Stimulated activated CD4-positive, alpha-beta T cell treated with anti-CD3 and anti-CD28 coated beads, Interleukin-12 subunit alpha, Interleukin-12 subunit beta, amount 100 ng/mL, for 4 hours (primary cell): ENCODE results near the gene AADACL4.

Source experiments
- DNase-seq: peaks from one replicate; pipeline ENCODE4 v3.0.0-alpha.2; 2020

AADACL4 gene

DNA sequence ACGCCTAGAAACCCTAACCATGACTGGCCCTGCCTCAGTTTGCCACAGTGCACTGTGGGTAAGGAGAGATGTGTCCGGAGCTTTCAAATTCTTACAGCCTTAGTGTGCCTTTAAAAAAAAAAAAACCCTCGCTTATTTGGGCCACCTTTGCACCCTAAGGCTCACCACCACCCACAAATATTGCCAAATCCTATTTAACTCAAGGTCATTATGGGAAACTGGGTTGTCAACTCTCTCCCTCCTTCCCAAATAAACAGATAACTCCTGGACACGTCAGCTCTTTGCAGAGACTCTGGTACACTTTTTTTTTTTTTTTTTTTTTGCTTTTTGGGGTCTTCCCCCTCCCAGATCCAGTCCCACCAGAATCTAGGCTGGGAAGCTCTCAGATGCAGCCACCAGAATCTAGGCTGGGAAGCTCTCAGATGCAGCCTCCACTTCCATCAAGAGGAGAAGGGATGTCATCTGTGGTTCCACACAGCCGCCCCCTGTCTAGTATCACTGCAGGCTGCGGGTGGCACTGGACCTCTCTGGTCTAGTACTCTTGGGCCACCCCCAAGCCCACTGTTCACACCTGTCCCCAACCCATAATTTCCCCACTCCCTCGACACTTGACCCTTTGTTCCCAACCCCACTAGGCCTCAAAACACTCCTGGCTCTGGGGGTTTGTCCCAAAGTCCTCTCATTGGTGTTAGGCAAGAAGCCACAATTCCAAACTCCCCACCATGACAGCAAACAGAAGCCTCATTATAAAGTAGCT is 29.3 kb upstream of the AADACL4 start:
- DNase-seq = no peak

DNA sequence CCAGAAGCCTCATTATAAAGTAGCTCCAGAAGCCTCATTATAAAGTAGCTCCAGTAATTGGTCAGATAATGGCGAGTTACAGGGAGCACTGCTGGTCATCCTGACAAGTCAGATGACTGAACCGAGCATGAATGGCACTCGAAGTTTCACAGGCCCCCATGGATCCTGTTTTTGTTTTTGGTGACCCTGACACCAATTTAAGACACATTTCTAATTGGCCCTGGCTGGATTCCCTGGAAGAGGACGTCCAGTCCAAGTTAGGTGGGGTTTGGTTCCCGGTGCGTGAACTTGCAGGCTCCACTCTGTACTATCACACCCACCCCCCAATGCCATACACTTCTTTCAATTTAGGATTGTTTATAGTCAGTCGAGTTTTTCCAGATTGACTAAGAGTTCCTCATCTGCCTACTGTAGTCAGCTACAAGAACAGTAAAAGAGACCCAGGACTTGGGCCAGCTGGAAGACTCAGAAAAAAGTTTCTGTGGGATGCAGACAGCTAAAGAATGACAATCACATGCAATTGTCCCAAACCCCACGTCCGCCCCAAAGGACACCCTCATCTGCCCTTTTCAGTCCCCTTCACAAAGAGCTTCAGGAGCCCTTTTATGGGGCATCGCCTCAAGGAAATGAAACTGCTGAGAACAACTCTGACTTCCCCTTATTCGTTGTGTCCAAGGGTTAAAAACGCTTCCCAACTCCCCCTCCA is 28.6 kb upstream of the AADACL4 start:
- no peak for DNase-seq

DNA sequence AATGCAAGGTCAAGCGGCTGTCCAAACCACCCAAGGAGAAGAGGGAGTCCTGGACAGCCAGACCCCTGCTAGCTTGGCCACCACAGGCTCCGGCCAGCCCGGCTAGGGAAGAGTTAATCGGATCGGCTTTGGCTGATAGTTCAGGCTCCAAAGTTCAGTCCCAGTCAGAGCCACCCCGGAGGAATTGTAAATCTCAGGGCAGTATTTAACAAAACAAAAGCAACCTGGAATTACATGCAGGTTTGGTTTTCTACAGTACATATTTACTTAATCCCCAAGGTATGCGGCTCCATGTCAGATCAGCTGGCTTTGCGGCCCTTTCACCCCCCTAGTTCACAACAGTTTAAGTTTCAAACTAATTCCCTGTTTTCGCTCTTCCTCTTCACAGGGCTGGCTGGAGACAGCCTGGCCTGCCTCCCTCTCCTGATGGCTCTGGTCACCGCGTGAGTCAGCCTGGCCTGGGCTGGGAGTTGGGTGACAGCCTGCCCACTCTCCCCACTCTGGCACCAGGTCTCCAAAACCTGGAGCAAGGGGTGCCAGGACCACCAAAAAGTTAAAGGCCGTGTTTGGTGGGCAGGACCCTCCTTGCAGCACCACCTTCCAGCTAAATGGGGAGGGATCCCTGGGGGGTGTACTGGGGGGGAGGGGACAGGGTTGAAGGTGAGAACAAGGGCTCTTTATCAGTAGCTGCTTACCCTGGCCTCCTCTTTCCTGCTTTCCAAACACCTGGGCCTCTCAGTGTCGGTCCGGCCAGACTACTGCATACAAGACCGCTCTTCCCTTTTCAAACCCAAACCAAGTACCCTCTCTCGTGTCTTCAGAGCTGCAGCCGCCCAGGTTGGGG is 27.8 kb upstream of the AADACL4 start:
- no peak for DNase-seq

DNA sequence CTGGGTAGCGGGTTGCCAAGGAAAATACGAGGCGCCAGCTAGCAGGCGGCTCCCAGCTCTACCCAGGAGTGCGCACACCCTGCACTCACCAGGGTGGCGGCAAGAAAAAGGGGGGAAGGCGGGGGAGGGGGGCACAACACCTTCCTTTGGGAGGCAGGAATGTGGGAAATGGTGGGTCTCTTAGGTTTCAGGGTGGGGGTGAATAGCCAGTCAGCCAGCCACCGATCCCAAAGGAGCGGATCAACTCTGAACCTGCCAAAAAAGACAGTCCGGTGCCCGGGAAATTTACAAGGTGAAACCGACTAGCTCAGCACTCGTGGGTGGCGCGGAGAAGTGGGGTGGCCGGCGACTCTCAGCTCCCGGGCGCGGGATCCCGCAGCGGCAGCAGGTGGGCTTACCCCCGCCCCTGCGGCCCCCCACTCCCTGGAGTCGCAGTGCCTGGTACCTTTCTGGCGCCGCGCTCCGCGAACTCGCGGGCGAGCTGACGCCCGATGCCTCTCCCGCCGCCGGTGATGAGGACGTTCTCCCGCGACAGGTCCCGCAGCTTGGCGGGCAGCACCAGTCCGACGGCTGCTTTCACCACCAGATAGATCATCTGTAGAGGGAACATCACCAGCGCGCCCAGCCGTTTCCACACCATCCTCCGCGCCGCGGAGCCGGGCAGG is 27.0 kb upstream of the AADACL4 start:
- DNase-seq = no peak

DNA sequence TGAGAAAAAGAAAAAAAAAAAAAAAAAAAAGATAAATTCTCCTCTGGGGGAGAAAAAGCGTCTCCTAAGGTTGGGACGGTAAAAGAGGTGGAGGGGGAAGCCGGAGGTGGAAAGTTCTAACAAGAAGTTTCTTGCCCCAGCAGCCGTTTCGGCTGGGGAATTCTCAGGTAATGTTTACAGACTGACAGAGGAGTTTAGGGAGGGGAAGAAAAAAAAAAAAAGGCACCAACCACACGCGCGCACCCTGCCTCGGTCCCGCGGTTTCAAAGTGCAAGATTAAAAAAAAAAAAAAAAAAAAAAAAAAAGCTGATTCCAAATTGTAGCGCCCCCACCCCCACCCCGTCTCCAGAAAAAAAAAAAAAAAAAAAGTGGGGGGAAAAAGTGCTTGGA is 26.4 kb upstream of the AADACL4 start:
- DNase-seq = peak; percentile 27

DNA sequence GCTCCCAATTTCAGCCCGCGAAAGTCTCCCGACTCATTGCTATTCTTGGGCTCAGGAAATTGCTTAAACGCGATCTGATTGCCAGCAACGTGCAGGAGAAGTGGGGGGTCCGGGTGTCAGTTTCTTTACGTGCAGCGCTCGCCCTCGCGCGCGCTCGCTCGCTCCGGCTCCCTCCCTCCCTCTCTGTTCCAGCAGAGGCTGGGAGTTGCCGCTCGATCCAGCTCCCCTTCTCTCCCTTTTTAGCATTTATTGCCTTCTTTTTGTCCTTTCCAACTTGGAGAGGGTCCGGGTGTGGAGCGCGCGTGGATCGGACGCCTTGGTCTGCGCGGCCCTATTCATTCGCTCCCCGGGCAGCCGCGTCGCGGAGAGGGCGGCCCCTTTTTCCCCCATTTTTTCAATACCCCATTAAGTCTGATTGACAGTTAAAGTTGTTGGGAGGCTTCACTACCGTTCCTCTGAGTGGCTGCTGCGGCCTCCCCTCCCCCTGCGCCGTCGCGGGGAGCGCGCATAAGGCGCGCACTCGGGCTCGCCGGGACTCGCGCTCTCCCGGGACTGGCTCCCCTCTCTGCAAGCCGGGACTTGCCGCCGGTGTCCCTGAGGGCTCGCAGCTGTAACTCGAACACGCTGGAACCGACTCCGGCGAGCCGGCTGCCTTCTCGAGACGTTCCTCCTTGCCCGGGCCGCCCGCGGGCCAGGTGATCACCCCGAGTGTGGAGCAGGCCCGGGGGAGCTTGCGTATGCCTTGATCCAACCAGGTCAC is 25.8 kb upstream of the AADACL4 start, which contains the start of gene DHRS3:
DHRS3 (minus strand) TSS at position 310 of the 760 bp plus-strand sequence. CDS start 862 bp downstream, outside the sequence.
- peak; percentile 48 for DNase-seq

DNA sequence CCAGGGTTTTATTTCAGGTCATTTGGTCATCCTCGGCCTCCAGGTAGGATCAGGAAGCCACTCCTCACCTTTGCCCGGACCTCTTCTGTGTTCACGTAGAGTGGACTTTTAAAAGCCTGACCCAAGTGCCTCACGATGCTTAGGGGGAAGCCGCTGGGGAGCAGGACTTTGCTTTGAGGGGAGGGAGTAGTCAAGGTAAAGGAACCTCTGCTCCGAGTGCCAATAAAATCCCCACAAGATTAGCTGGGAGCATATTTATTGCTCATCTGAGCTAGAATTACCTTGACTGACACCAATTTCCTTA is 25.3 kb upstream of the AADACL4 start:
- DNase-seq = no peak

DNA sequence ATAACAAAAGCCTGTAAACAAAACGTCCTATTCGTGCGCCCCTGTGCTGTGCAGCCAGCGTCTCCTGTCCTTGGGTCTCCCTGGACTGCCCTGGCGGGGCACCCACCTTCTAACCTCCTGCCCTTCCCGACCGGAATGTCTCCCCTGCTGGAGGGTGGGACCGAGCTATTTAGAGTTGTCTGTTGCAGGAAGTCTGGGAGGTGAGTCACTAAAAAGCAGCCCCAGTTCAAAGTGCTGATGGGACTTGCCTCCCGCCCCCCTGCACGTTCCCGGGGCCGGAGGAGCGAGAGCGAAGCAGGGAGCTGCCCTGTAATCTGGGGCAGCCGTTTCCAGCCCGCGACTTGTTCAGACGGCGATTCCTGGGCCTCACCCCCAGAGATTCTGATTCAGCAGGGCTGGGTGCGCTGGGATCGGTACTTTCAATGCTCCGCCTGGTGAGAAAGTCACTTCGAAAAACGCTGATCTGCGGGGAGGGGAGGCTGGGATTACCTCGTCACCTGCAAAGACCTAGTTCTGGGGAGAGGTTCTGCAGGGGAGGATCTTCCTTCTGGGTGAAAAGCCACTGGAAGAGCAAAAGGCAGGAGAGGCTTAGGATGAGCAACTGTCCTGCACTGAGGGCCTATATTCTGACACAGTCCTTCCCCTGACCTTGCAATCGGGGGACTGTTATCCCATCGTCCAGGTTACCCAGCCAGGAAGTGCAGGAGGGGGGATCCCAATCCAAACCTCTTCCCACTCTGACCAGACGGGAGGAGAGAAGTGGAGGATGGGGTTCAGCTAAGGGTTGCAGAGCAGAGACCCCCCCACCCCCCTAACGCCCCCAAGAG is 24.7 kb upstream of the AADACL4 start:
- peak; percentile 50 for DNase-seq

DNA sequence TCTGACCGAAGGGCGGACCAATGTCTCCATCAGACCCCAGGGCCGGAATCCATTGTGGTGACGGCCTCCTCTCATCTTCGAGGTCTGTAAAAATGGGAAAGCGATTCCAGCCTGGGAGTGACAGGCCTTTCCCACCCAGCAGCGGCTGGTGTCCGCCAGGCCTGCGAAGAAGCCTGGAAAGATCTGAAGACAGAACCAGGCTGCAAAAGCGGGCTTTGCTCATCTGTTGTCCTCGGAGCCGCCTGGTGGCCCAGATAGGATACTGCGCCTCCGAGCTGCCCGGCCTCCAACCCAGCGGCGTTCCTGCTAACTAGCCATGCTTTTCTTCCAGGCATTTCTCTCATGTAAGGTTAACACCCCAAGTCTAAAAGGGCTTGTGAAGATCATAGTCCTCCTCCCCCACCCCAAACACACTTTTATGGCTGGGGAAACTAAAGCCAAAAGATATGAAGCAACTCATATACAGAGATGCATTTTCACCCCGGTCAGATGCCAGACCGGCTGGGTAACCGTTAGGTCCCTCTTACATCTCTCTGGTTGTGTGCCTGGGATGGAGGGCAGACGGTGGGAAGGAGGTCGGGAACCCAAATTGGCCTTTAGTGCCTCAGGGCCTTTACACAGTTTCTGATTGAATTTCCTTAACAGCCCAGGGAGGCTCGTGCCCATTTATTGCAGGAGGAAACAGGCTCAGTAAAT is 23.9 kb upstream of the AADACL4 start:
- DNase-seq = peak; percentile 72

DNA sequence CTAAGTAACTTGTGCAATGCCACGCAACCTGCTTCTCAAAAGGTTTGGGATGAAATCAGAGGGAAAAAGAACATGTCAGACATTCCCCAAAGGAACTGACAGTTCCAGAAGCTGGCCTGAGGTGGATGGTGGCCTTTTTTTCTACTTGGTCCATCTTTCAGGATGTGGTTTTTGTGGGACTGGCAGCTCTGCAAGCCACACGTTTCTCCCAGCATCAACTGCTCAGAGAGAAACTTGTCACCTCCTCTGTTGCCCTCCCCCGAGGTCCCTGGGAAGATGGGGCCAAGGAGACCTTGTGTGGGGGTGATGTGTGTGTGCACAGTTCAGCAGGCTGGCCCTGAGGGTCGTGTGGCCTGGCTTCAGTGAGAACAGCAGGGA is 23.4 kb upstream of the AADACL4 start:
- DNase-seq = no peak

DNA sequence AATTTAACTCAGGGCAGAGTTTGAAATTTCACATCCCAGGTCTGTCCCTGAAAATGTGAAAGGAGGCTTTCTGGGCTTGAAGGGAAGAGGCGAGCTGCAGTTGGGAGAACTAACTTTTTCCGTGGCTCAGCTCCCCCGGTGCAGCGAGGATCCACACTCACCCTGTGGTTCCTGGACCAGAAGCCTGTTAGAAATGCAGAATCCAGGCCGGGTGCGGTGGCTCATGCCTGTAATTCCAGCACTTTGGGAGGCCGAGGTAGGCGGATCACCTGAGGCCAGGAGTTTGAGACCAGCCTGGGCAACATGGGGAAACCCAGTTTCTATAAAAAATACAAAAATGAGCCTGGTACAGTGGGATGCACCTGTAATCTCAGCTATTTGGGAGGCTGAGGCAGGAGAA is 23.0 kb upstream of the AADACL4 start:
- DNase-seq = no peak

DNA sequence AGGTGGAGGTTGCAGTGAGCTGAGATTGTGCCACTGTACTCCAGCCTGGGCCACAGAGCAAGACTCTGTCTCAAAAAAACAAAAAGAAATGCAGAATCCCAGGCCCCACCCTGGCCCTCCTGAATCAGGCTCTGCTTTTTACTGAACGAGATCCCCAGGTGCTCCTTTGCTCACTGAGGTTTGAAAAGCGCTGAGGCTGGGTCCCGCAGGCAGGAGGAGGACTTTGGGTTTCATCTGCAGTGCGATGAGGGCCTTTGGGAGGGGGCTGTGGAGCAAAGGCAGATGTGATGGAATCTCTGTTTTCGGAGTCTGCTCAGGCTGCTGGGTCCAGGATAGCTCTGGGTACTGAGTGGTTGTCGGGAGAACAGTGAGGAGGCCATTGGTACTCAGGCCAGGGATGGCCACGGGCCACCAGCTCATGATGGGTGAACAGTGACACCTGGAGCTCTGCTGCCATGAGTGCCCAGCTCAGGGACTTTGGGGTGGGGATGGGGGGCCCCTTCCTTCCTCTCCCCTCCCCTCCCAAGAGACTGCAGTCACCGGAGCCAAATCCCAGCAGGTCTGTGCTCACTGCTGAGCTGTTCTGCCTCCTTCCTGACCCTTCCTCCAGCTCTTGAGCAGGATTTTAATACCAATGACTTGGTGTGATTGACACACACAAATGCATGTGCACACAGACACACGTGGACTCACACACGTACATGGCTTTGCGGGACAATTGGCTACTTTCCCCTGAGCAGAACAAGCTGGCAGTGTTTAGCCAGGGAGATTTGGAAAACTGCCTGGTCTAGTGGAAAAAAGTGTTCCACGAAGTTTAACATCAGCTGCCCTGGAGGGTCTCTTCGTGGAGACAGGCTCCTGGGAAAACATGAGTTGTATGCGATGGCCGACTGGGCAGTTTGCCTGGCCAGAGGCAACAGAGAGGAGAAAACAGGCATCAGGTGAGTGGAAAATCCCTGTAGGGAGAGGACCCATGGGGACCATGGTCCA is 22.2 kb upstream of the AADACL4 start:
- DNase-seq = no peak

DNA sequence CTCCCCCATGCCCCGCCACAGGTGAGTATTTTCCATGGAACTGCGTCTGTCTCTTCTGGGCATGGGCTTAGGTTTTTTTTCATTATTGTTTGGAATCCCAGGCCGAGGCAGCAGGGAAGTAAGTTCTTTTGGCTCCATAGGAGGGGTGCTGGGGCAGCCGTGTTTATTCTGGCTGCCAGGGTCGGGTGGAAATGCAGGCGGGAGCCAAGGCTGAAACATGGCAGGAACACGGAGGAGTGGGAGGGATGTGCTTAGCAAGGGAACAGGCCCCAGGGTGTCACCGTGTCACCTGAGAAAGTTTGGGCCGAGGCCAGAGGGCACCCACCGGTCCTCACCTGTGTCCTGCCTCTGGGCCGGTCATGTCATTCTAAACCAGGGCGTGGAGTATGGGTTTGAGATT is 21.4 kb upstream of the AADACL4 start:
- no peak for DNase-seq

DNA sequence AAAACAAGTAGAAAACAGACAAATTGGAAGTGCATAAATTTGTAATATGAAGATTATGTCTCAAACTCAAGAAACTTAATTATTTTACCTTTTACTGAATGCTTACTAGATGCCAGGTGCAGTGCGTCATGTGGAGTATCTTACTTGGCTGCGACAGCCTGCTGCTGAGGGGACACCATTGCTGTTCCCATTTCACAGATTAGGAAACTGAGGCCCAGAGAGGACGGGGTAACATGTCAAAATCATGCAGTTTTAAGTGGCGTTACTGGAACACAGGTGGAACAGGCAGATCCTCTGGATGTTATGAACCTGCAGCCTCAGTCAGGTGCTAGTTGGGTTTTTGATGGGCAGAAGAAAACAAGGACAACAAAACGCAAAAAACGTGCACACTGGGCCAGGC is 18.6 kb upstream of the AADACL4 start:
- DNase-seq = no peak

DNA sequence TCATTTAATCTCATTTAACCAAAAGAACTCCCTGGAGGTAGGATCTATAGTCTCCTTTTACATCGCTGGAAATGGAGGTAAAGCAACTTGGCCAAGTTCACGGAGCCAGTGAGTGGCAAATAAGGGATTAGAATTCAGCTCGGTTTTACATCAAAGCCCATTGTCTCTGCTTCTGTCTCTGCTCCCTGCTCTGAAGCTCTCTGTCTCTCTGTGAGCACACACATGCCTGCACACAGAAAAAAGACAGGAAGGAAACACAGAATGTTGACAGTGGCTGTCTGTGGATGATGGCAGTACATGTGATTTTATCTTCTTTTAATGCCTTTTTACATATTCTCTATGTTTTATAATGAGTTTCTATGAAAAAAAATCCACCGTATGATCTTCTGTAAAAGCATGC is 17.0 kb upstream of the AADACL4 start:
- no peak for DNase-seq

DNA sequence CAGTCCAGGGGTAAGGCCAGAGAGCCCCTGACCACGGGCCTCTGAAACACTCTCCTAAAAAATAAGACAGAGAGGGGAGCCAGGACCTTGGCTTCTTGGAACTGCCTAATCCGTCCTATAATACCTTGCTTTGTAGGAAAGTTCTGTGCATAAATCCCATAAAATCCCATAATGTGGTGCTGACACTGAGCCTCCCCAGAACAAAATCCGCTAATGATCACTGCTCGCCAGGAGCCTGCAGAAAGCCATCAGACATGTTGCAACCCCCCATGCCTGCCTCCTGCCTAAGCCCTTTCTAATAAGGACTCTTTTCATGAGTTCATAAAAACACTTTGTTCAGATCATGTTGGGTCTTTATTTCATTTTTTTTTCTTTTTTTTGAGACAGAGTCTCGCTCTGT is 16.6 kb upstream of the AADACL4 start:
- DNase-seq = no peak

DNA sequence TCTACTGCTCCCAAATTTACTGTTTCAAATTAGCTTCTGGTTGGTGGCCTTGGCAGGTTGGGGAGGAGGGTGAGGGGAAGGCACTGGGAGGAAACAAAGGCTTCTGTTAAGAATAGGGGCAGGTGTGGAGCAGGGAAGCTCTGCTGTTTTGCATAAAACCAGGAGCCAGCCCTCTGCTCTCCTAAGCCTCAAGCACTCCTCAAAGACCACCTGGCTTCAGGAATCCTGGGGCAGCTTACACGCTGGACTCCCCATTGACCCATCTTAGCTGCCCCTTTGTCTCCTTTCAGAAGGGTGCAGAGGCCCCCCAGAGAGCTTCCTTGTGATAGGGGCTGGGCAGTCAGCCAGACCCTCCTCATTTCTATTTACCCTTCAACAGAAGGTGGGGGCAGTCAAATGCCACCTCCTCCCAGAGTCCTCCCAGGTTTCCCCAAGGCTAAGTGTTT is 14.4 kb upstream of the AADACL4 start:
- DNase-seq = no peak

DNA sequence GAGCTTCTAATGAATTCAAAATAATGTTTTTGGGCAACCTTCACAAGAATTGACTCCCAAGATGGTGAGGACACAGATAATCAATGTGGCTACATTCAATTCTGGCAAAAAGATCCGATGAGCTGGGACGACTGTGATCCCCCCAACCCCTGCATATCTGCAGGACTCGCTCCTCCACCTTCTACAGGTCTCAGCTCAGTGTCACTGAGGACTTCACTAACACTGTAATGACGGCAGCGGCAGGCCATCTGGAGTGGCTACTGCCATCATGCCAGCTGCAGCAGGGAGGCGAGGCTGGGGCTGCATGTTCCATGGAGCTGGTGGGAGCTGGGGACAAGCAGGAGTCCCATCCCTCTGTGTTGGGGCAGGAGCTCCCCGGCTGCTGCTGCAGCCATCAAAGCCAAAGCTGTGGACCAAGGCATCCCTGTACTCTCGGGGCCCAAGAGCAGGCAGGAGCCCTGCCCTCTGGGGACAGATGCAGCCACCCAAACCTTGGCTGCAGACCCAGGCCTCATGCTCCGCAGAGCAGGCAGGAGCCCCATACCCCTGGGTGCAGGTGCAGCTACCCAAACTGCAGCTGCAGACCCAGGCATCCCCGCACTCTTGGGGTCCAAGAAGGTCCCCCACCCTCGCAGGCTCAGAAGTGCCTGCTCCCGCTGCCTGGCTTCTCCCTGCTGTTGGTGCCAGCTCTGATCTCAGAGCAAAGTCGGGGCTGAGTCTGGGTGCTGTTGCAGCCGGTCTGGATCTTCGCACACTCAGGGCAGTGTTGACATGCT is 13.7 kb upstream of the AADACL4 start:
- DNase-seq = no peak
